A549 (cell line): ENCODE data around the gene GLS. TPM values are rescaled to one million over a fixed set of nuclear protein-coding genes. Genes with fewer than 3 reads are reported as not detected.
A peak's percentile ranks its signal among the peaks of the same experiment; 100 is the strongest.

Source experiments
- ATAC-seq, 2 experiments: fragments of 200-7000 bp in 1 of 2; fragments of >200 bp in 1 of 2; cut with Nextera tagmentation in 1 of 2; cut with Tn5 transposase in 1 of 2; 3 replicates each; pipeline versions ENCODE4 v1.8.0 to v1.9.1; 2018 to 2020; ENCODE audit warnings: mild to moderate bottlenecking in 1 of 2, moderate library complexity in 1 of 2
- CTCF ChIA-PET: fragments of 300-600 bp; sonication (Branson Sonifier 250); formaldehyde crosslinking; extraction: SDS; loops from one replicate; lab custom pipeline; 2021; ENCODE audit warnings: antibody characterized with exemption, inconsistent platforms; lab: Yijun Ruan, JAX
- POLR2A ChIA-PET: fragments of 350-600 bp; formaldehyde crosslinking; extraction: SDS; loops from one replicate; lab custom pipeline; 2021; ENCODE audit warnings: antibody characterized with exemption, inconsistent platforms; lab: Yijun Ruan, JAX
- DNase-seq, 2 experiments: peaks; one replicate each; pipeline versions ENCODE4 v3.0.0 to v3.0.0-alpha.2; 2011 to 2016; ENCODE audit warnings: low read depth in 1 of 2, low spot score in 1 of 2
- FAIRE-seq: peaks from 2 replicates; lab custom pipeline; 2011; peaks lifted over from hg19 to GRCh38; lab: Jason Lieb, UNC
- H3K27ac ChIP-seq, 2 experiments: fragments of >200 bp; sonication (Bioruptor Twin); formaldehyde crosslinking; 3 replicates each; pipeline ENCODE4 v1.5.1; 2016 to 2017
- H3K4me1 ChIP-seq: fragments of >200 bp; sonication (Bioruptor Twin); formaldehyde crosslinking; 3 replicates; pipeline ENCODE4 v1.6.1; 2016
- H3K4me2 ChIP-seq: fragments of >200 bp; sonication (Bioruptor Twin); formaldehyde crosslinking; 3 replicates; pipeline ENCODE4 v1.6.1; 2016
- H3K4me3 ChIP-seq: fragments of >200 bp; sonication (Bioruptor Twin); formaldehyde crosslinking; 3 replicates; pipeline ENCODE4 v1.5.1; 2016
- H3K9me3 ChIP-seq: fragments of >200 bp; sonication (Bioruptor Twin); formaldehyde crosslinking; 3 replicates; pipeline ENCODE4 v1.6.1; 2016
- CBX8 ChIP-seq: fragments of 200-600 bp; sonication (generic); IDR thresholded peaks from 2 replicates; pipeline ENCODE4 v1.6.1; 2016
- CEBPB ChIP-seq, 2 experiments: fragments of >200 bp in 1 of 2; sonication (Bioruptor Twin) in 1 of 2; formaldehyde crosslinking in 1 of 2; IDR thresholded peaks; 2 replicates each; pipeline ENCODE4 v1.6.1; 2012 to 2016
- CHD2 ChIP-seq: fragments of 150-350 bp; IDR thresholded peaks from 2 replicates; pipeline ENCODE4 v1.6.1; 2014; ENCODE audit warnings: low read length; ENCODE audit not compliant: partially characterized antibody
- EHF ChIP-seq: fragments of 250-450 bp; sonication (Bioruptor Pico); IDR thresholded peaks from 2 replicates; pipeline ENCODE4 v1.5.0; 2020; ENCODE audit warnings: mild to moderate bottlenecking
- EHMT2 ChIP-seq: fragments of 200-600 bp; sonication (generic); IDR thresholded peaks from 2 replicates; pipeline ENCODE4 v1.6.1; 2016; ENCODE audit warnings: antibody characterized with exemption, low read depth, mild to moderate bottlenecking, moderate library complexity
- EP300 ChIP-seq, 2 experiments: fragments of >200 bp; sonication (Bioruptor Twin); formaldehyde crosslinking; IDR thresholded peaks; 2 replicates in 1 of 2; 3 replicates in 1 of 2; pipeline ENCODE4 v1.6.1; 2016 to 2017
- FOSB ChIP-seq: fragments of 250-450 bp; sonication (Bioruptor Pico); IDR thresholded peaks from 2 replicates; pipeline ENCODE4 v1.5.0; 2020; ENCODE audit warnings: mild to moderate bottlenecking, moderate library complexity
- FOSL2 ChIP-seq, 2 experiments: fragments of 450-650 bp in 1 of 2; fragments of >200 bp in 1 of 2; sonication (Bioruptor Twin) in 1 of 2; formaldehyde crosslinking; IDR thresholded peaks; 2 replicates each; pipeline versions ENCODE4 v1.5.0 to v1.6.1; 2016 to 2020; ENCODE audit warnings: mild to moderate bottlenecking in 1 of 2, moderate library complexity in 1 of 2
- GATA3 ChIP-seq: IDR thresholded peaks from 2 replicates; pipeline ENCODE4 v1.6.1; 2012; ENCODE audit warnings: borderline replicate concordance
- HOXB5 ChIP-seq: fragments of 250-450 bp; sonication (Bioruptor Pico); IDR thresholded peaks from 2 replicates; pipeline ENCODE4 v1.5.0; 2020; ENCODE audit warnings: mild to moderate bottlenecking, moderate library complexity
- JUN ChIP-seq, 2 experiments: fragments of >200 bp; sonication (Bioruptor Twin); formaldehyde crosslinking; IDR thresholded peaks; 2 replicates in 1 of 2; 3 replicates in 1 of 2; pipeline ENCODE4 v1.6.1; 2016 to 2017
- JUNB ChIP-seq: fragments of >200 bp; sonication (Bioruptor Twin); formaldehyde crosslinking; IDR thresholded peaks from 2 replicates; pipeline ENCODE4 v1.6.1; 2016
- KDM1A ChIP-seq: fragments of 200-600 bp; sonication (generic); IDR thresholded peaks from 2 replicates; pipeline ENCODE4 v1.6.1; 2016; ENCODE audit warnings: low read depth, mild to moderate bottlenecking
- KDM5A ChIP-seq: fragments of 200-600 bp; sonication (generic); IDR thresholded peaks from 2 replicates; pipeline ENCODE4 v1.6.1; 2016; ENCODE audit warnings: antibody characterized with exemption, mild to moderate bottlenecking
- MAFK ChIP-seq: fragments of 450-650 bp; IDR thresholded peaks from 2 replicates; pipeline ENCODE4 v1.6.1; 2014; ENCODE audit not compliant: partially characterized antibody
- MAZ ChIP-seq: fragments of 150-350 bp; IDR thresholded peaks from 2 replicates; pipeline ENCODE4 v1.6.1; 2014; ENCODE audit warnings: antibody characterized with exemption, low read depth, low read length, borderline replicate concordance
- NFE2L2 ChIP-seq: fragments of 150-350 bp; conservative IDR thresholded peaks from 2 replicates; pipeline ENCODE4 v1.6.1; 2014; ENCODE audit warnings: low read length
- NR3C1 ChIP-seq: fragments of >200 bp; sonication (Bioruptor Twin); formaldehyde crosslinking; IDR thresholded peaks from 3 replicates; pipeline ENCODE4 v1.6.1; 2017
- PHF8 ChIP-seq: fragments of 200-600 bp; sonication (generic); IDR thresholded peaks from 2 replicates; pipeline ENCODE4 v1.6.1; 2016; ENCODE audit warnings: low read depth, mild to moderate bottlenecking, antibody characterized with exemption, moderate library complexity, borderline replicate concordance
- POLR2A ChIP-seq: IDR thresholded peaks from 2 replicates; pipeline ENCODE4 v1.6.1; 2012; ENCODE audit warnings: mild to moderate bottlenecking, low read length
- POLR2AphosphoS2 ChIP-seq: conservative IDR thresholded peaks from 2 replicates; pipeline ENCODE4 v1.6.1; 2012; ENCODE audit warnings: low read length, improper control_type of control experiment, inconsistent platforms
- RFX5 ChIP-seq: fragments of 450-650 bp; IDR thresholded peaks from 2 replicates; pipeline ENCODE4 v1.7.1; 2014; ENCODE audit warnings: antibody characterized with exemption, mild to moderate bottlenecking, moderate library complexity
- ZNF302 ChIP-seq: fragments of 250-450 bp; sonication (Bioruptor Pico); IDR thresholded peaks from 2 replicates; pipeline ENCODE4 v1.9.0; 2021; ENCODE audit warnings: inconsistent platforms, mild to moderate bottlenecking, moderate library complexity
- WGBS: methylation state at CpG from one replicate; pipeline ENCODE4 v1.1.6; 2017; ENCODE audit errors: missing lambda C conversion rate; 5-methylcytosine and 5-hydroxymethylcytosine counted together
- polyA plus RNA-seq, 4 experiments: library from polyadenylated mRNA; depleted of rRNA in 3 of 4; stranded (reverse); fragments of >200 nt; fragmentation: RNase III in 1 of 4; extraction: RNeasy Plus Mini Kit Qiagen cat#74134 plus additional on column Dnase treatment in 1 of 4; gene quantifications; 2 replicates in 3 of 4; 3 replicates in 1 of 4; pipeline ENCODE4 v1.2.3, GENCODE V29; 2011 to 2017
- TF ChIP-seq, protein P1 (sequence below): fragments of >200 bp; sonication (Bioruptor Twin); formaldehyde crosslinking; IDR thresholded peaks from 3 replicates; pipeline ENCODE4 v1.6.1; 2016
- TF ChIP-seq, protein P2 (sequence below): IDR thresholded peaks from 2 replicates; pipeline ENCODE4 v1.6.1; 2012; ENCODE audit warnings: low read depth, borderline replicate concordance

Gene GLS
- polyA plus RNA-seq, 2 of the 4 experiments (the other 2 are of a cell fraction), result 269 to 321 TPM

DNA sequence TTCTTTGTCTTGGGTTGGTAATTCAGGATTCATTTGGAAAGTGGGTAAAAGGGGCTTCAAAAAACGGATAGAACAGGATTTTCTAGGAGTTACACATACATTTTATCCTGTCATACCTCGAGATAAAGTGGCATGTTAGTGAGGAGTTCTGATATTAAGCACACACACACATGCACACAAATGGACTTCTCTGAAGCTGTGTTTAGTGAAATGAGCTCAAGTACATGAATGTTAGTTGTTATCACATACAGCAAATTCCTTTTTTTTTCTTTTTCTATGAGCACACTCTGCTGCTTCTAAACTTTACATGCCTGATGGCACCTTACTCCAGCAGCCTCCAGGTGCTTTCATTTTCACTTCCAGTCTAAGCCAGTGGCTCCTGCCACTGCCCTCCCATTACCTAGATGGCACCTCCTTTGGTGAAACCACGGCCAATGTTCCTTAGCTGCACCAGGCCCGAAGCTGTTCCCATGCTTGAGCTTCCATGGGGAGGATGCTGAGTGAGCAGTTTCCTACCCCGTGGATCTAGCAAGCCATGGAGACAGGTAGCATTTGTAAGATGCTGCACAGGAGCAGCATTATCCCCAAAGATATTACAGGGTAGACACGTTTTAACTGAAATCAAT lies 83.7 kb downstream of the GLS start:
- POLR2A ChIA-PET, result interaction anchor here (0.5 kb wide), 1 partner anchor 211 kb away, joined by 3 read pairs; no protein-coding TSS in a partner anchor
- H3K4me3 ChIP-seq, result no peak overlapping the region
- peaks cover 7% of the 10 kb centered on the region; the same call in 2 of the 3 replicates for H3K4me1 ChIP-seq
- FAIRE-seq (no peak), DNase-seq (no peak), ATAC-seq (no peak)
- no peaks in the 10 kb centered on the region for H3K9me3 ChIP-seq
- CTCF ChIA-PET, result interaction anchor here (1.0 to 1.7 kb wide), 7 partner anchors 12 to 182 kb away, joined by 3 to 4 read pairs (median 4); no protein-coding TSS in a partner anchor
- WGBS, result 79% methylated on average over 6 of the region's 6 CpGs
- H3K4me2 ChIP-seq, result no peak overlapping the region
- H3K27ac ChIP-seq, result 0 out of 6 replicates have a peak overlapping the region, but pooled peaks of 1 of the 2 experiments have one; percentile 0
- TF ChIP-seq MAFK, result peak; percentile 75
- TF ChIP-seq FOSB, result no peak
- TF ChIP-seq EHF (CRISPR knock-in tag), result no peak

DNA sequence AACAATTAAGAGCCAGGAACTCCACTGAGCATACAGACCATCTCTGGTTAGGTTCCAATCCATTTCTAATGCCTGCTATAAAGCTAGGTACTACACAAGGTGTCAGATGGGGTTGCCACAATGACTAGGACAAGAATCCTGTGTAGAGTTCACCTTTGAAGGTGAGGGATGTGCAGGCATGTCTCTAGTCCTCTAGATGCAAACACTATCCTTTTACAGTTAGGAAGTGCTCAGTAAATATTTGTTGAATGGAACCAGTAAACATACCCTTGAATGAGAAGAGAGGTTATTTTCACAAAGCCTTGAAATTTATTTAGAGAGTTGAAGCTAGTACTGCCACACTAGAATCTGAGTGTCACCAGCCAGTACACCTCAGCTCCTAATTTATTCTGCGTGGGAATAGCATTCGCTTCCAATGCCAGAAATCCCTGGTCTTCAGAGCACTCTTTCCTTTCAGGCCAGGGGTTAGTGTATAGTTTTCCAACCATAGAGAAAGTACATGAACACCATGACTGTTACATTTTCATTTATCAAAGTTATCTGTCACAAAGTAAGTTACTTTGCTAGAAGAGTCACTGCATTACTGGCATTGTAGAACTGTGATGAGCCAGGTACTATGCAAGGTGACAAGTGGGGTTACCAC lies 85.1 kb downstream of the GLS start:
- 89% methylated on average over 2 of the region's 2 CpGs for WGBS
- no peak for FAIRE-seq
- 0 out of 6 replicates have a peak, but pooled peaks of 1 of the 2 experiments have one; percentile 28 for ATAC-seq
- DNase-seq, result no peak
- no peak overlapping the region for H3K4me3 ChIP-seq
- CTCF ChIA-PET, result interaction anchor here (1.2 kb wide), 1 partner anchor 12 kb away, joined by 4 read pairs; no protein-coding TSS in a partner anchor
- H3K4me1 ChIP-seq, result no peaks in the 10 kb centered on the region
- H3K27ac ChIP-seq, result no peak overlapping the region
- TF ChIP-seq POLR2A, result no peak
- TF ChIP-seq ZNF302 (CRISPR knock-in tag), result no peak
- 0 out of 2 replicates have a peak, but pooled peaks have one; percentile 65 for TF ChIP-seq POLR2AphosphoS2
- no peak for TF ChIP-seq MAZ
- TF ChIP-seq CHD2, result no peak
- H3K4me2 ChIP-seq, result no peak overlapping the region
- H3K9me3 ChIP-seq, result no peaks in the 10 kb centered on the region
- POLR2A ChIA-PET, result interaction anchor here (0.6 to 0.7 kb wide), 2 partner anchors 47 to 86 kb away, joined by 3 read pairs; no protein-coding TSS in a partner anchor

DNA sequence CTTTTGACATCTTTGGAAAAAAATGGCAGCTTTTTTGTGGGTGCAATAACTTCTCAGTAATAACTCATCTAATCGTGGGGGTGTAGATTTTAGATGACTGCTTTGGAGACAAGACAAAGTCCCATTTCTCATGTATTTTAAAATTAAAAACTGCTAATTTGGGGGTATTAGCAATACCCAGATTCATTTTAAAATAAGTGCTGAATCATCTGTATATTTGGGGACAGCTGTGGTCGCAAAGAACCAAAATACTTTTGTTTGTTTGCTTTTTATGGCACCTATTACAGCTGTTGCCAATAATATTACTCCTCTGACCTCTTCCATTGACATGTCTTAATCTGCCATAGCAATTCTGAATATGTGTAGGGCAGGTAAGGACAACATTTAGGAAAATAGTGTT lies 87.9 kb downstream of the GLS start:
- Histone ChIP-seq H3K9me3 (no peaks in the 10 kb centered on the region), H3K4me2 (no peak overlapping the region), H3K27ac (no peak overlapping the region), H3K4me3 (no peak overlapping the region), H3K4me1 (no peaks in the 10 kb centered on the region)
- 82% methylated on average over 2 of the region's 2 CpGs for WGBS
- POLR2A ChIA-PET, result no interaction called here
- ATAC-seq, result no peak
- DNase-seq, result no peak
- TF ChIP-seq EHMT2 (no peak), MAFK (peak; percentile 67)
- TF ChIP-seq, protein P1, sequence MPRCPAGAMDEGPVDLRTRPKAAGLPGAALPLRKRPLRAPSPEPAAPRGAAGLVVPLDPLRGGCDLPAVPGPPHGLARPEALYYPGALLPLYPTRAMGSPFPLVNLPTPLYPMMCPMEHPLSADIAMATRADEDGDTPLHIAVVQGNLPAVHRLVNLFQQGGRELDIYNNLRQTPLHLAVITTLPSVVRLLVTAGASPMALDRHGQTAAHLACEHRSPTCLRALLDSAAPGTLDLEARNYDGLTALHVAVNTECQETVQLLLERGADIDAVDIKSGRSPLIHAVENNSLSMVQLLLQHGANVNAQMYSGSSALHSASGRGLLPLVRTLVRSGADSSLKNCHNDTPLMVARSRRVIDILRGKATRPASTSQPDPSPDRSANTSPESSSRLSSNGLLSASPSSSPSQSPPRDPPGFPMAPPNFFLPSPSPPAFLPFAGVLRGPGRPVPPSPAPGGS, result no peak
- CTCF ChIA-PET, result no interaction called here
- no peak for FAIRE-seq

DNA sequence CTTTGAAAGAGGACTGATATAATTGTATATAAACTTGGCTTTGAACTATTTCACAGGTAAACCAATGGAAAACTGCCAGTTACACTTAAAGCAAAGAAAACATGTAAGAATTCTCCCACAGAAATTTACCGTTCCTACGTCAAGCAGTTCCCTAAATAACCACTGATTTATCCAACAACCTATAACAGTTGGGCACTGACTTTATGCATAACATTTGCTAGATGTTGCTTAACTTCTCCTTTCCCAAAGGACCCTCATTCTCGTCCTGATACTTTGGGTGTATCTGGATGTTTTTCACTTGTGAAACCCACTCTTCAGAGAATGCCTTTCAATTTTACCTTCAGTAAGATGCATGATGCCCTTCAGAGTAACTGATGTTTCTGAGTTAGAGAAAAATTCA lies 89.5 kb downstream of the GLS start:
- H3K27ac ChIP-seq, result no peak overlapping the region
- 92% methylated on average over 3 of the region's 3 CpGs for WGBS
- ChIA-PET CTCF (no interaction called here), POLR2A (no interaction called here)
- ATAC-seq (no peak), FAIRE-seq (no peak), DNase-seq (no peak)
- H3K4me2 ChIP-seq, result no peak overlapping the region
- TF ChIP-seq KDM1A (no peak), CBX8 (no peak), CEBPB (IDR thresholded peaks at IDR 0.05) (no peak), EP300 (IDR thresholded peaks at IDR 0.05) (no peak), JUN (IDR thresholded peaks at IDR 0.05) (no peak), KDM5A (no peak), JUNB (no peak), MAZ (no peak), RFX5 (no peak), FOSL2 (IDR thresholded peaks at IDR 0.05) (no peak), FOSL2 (CRISPR knock-in tag; IDR thresholded peaks at IDR 0.05) (no peak), PHF8 (no peak), POLR2AphosphoS2 (no peak), NFE2L2 (no peak), GATA3 (no peak), HOXB5 (no peak), NR3C1 (no peak), POLR2A (no peak), MAFK (no peak)
- TF ChIP-seq, protein P1, result no peak
- TF ChIP-seq, protein P2, sequence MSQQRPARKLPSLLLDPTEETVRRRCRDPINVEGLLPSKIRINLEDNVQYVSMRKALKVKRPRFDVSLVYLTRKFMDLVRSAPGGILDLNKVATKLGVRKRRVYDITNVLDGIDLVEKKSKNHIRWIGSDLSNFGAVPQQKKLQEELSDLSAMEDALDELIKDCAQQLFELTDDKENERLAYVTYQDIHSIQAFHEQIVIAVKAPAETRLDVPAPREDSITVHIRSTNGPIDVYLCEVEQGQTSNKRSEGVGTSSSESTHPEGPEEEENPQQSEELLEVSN, result no peak
- no peaks in the 10 kb centered on the region for H3K4me1 ChIP-seq
- H3K9me3 ChIP-seq, result no peaks in the 10 kb centered on the region
- no peak overlapping the region for H3K4me3 ChIP-seq
